ENCODE data around the gene RAD54L2. TPM values are rescaled to one million over a fixed set of nuclear protein-coding genes. Genes with fewer than 3 reads are reported as not detected.
"Not testable (repeated sequence)": the region's sequence is repeated elsewhere in the genome, so short reads cannot be mapped to it uniquely, and the experiment has no call there.

RAD54L2 gene
- total and polyA plus RNA-seq, 5 experiments from 2014 or later, result 14.1 to 43.4 (median 15.6) TPM

DNA sequence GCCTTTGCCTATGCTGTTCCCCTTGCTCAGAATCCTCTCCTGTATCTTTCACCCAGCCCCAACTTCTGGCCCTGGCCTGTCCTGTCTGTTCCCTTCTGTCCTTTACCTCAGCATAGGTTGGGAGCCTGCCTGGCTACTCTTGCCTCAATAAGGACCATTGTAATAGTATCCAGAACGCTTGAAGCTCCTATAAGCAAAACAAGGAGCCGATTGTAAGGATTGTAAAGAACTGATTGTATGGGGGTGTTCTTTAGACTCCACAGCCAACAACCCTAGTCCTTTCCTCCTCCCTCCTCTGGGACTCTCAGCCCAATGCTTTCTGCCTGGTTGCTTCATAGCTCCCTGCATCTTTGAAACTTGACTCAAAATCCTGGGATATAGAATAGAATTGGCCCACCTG, 18.7 kb upstream of the RAD54L2 start:
- Mint-ChIP-seq H3K27me3 (no peaks in the 10 kb centered on the region), H3K27ac (peak overlapping the region in 2 of 10 donors; percentile 4 to 11), H3K9me3 (no peaks in the 10 kb centered on the region), H3K4me3 (no peak overlapping the region), H3K36me3 (no peaks in the 10 kb centered on the region), H3K4me1 (peaks cover 3 to 7% (median 5%) of the 10 kb centered on the region in 4 donors)
- POLR2A ChIA-PET, result no interaction called here
- DNase-seq (no peak), ATAC-seq (no peak)

DNA sequence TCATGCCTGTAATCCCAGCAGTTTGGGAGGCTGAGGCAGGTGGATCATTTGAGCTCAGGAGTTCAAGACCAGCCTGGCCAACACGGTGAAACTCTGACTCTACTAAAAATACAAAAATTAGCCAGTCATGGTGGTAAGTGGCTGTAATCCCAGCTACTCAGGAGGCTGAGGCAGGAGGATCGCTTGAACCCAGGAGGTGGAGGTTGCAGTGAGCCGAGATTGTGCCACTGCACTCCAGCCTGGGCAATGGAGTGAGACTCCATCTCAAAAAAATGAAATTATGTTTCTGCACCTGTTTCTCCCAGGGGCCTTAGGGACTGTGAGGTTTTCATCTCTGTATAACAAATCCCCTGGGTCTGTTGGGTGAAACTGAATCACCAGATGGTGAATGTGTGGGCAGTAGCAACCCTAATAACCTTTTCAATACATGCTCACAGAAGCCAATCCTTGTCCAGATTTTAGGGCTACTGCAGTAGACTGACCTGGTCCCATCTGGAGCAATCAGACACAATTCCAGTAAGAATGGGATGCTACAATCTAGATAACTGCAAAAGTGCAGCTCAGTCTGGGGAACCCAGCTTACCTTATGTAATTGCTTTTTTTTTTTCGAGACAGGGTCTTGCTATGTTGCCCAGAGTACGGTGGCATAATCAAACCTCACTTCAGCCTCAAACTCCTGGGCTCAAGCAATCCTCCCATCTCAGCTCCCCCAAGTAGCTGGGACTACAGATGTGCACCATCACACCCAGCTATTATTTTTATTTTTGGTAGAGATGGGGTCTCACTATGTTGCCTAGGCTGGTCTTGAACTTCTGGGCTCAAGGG, 17.4 kb upstream of the RAD54L2 start:
- DNase-seq, H3K9me3 Mint-ChIP-seq, H3K4me1 Mint-ChIP-seq, H3K27me3 Mint-ChIP-seq, H3K4me3 Mint-ChIP-seq, H3K36me3 Mint-ChIP-seq, POLR2A ChIA-PET, ATAC-seq: not testable (repeated sequence)
- peak overlapping the region in 1 of 10 donors; percentile 21 for H3K27ac Mint-ChIP-seq

DNA sequence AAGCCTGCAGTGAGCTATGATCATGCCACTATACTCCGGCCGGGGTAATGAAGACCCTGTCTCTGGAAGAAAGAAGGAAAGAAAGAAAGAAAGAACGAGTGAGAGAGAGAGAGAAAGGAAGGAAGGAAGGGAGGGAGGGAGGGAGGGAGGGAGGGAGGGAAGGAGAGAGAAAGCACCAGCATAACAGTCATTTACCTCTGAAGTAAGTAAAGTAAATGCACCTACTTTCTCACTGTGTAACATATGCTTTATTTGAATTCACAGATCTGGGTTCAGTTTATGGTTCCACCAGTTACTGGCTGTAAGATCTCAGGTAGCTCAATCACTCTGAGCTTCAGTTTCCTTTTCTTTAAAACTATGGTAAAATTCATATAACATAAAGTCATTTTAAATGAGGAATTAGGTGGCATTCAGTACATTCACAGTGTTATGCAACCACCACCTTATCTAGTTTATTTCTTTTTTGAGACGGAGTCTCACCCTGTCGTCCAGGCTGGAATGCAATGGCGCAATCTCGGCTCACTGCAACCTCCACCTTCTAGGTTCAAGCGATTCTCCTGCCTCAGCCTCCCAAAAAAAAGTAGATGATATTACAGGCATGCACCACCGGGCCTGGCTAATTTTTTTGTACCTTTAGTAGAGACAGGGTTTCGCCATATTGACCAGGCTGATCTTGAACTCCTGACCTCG, 16.1 kb upstream of the RAD54L2 start:
- Mint-ChIP-seq H3K36me3 (no peaks in the 10 kb centered on the region), H3K27ac (peak overlapping the region in 3 of 10 donors; percentile 8 to 74 (median 56)), H3K27me3 (no peaks in the 10 kb centered on the region), H3K4me3 (no peak overlapping the region), H3K4me1 (peaks cover 3 to 7% (median 5%) of the 10 kb centered on the region in 4 donors), H3K9me3 (no peaks in the 10 kb centered on the region)
- ATAC-seq (no peak), DNase-seq (no peak)
- POLR2A ChIA-PET, result no interaction called here

DNA sequence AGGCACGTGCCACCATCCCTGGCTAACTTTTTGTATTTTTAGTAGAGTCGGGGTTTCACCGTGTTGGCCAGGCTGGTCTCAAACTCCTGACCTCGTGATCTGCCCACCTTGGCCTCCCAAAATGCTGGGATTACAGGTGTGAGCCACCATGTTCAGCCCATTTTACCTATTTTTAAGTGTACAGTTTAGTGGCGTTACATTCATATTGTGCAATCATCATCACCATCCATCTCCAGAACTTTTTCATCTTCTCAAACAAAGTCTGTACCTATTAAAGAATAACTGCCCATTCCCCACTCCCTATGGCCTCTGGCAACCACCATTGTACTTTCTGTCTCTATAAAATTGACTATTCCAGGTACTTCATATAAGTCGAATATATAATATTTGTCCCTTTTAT, 13.6 kb upstream of the RAD54L2 start:
- POLR2A ChIA-PET, result not testable (repeated sequence)

DNA sequence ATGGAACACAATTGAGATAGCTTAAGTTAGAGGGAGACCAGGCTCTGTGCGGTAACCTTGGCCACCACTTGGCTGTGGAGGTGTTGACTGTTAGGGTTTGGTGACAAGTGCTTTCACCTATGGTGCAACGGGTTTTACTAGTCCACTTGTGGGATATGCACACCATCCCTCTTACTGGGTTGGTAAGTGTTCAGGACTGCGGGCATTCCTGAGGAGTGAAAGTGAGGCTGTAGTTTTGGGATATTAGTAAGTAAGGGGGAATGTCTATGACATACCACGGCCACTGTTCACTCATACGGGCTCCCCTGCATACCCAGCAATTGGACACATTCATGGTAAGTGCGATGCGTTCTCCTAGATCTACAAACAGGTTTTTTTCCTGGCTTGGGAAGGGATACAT, 8.0 kb upstream of the RAD54L2 start:
- POLR2A ChIA-PET, result no interaction called here
- no peak for ATAC-seq
- Mint-ChIP-seq H3K4me3 (no peak overlapping the region), H3K36me3 (no peaks in the 10 kb centered on the region), H3K27me3 (peaks cover 0 to 23% (median 5%) of the 10 kb centered on the region in 5 donors), H3K9me3 (no peaks in the 10 kb centered on the region), H3K4me1 (no peaks in the 10 kb centered on the region), H3K27ac (no peak overlapping the region)
- DNase-seq, result no peak

More for the DNA sequence above, 13.6 kb upstream of the RAD54L2 start:
- not testable (repeated sequence) for H3K27me3 Mint-ChIP-seq, H3K36me3 Mint-ChIP-seq, H3K4me1 Mint-ChIP-seq, DNase-seq, ATAC-seq, H3K4me3 Mint-ChIP-seq, H3K27ac Mint-ChIP-seq, H3K9me3 Mint-ChIP-seq

DNA sequence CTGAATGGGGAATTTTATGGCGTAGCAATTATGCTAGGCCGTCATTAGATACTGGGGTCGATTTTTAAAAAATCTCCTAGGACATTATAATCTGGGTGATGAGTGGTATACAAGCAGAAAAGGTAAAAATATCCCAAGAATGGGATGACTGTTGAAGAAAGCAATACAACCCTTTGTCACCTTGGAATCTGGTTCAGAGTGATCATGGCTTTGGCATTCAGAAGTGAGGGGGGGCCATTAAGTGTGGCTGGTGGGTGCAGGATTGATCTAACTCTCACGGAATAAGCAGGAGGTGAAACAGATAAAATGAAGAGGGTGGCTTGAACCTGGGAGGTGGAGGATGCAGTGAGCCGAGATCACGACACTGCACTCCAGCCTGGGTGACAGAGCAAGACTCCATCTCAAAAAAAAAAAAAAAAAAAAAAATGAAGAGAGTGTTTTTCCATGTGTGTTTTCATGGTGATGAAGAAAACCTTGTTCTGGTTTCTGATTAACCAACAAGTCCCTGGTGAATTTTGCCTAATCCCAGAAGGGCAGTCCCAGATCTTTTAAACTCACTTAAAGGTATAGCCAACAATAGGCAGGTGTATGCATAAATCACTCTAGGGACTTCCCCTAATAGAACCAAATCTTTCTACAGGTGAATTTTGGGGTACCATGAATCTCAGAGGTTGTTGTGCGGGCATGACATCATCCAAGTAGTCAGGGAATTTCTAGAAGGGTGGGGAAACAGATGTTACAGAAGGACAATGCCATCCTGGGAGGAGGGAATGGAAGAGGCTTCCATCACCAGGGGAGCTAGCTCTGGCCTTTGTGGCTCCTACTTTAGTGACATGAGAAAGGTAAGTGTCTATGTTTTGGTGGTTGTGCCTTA, 3.1 kb upstream of the RAD54L2 start:
- Mint-ChIP-seq H3K27me3 (peaks cover 0 to 16% (median 4%) of the 10 kb centered on the region in 5 donors), H3K4me1 (peaks cover 11 to 34% (median 29%) of the 10 kb centered on the region in 4 donors), H3K4me3 (peak overlapping the region in 1 of 10 donors; percentile 33), H3K9me3 (no peaks in the 10 kb centered on the region), H3K36me3 (no peaks in the 10 kb centered on the region), H3K27ac (peak overlapping the region in 1 of 10 donors; percentile 52)
- no peak for ATAC-seq
- POLR2A ChIA-PET, result interaction anchor here (0.6 kb wide), 1 partner anchor 855 kb away, joined by 9 read pairs; no protein-coding TSS in a partner anchor
- DNase-seq, result no peak

DNA sequence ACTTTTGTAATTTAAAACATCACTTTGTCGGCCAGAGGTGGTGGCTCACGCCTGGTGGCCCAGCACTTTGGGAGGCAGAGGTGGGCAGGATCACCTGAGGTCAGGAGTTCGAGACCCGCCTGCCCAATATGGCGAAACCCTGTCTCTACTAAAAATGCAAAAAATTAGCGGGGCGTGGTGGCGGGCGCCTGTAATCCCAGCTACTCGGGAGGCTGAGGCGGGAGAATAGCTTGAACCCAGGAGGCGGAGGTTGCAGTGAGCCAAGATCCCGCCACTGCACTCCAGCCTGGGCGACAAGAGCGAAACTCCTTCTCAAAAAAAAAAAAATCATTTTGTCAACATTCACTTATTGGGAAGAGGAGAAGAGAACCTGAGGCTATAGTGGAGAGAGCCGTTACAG, 888 bp upstream of the RAD54L2 start:
- not testable (repeated sequence) for DNase-seq, H3K36me3 Mint-ChIP-seq, H3K9me3 Mint-ChIP-seq, ATAC-seq, H3K27me3 Mint-ChIP-seq
- Mint-ChIP-seq H3K4me3 (peak overlapping the region; percentile 75 to 96 (median 94)), H3K27ac (peak overlapping the region; percentile 29 to 98 (median 94)), H3K4me1 (peaks cover 11 to 50% (median 40%) of the 10 kb centered on the region in 4 donors)
- POLR2A ChIA-PET, result interaction anchor here (0.6 to 1.7 kb wide), 4 partner anchors 22 to 144 kb away, joined by 4 to 9 read pairs (median 4); partner anchors contain the start of gene DCAF1

DNA sequence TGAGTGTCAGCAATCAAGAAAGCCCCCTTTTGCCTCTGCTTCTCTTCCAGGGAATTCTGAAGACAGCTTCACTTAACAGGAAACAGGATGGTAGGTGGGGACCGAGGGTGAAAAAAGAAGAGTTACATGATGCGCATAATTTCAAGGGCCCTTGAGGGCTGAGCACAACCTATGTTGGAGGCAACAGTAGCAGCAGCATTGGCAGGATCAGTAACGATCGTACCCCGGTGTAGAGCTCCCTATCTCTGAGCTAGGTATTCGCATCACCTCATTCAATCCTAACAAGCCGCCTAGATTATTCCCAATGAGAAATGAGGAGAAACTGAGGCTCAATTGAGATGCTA, 432 bp upstream of the RAD54L2 start:
- Mint-ChIP-seq H3K4me3 (peak overlapping the region; percentile 75 to 96 (median 94)), H3K36me3 (peaks cover 0 to 10% (median 0%) of the 10 kb centered on the region in 3 donors), H3K27me3 (no peaks in the 10 kb centered on the region), H3K27ac (peak overlapping the region; percentile 79 to 98 (median 95)), H3K9me3 (no peaks in the 10 kb centered on the region), H3K4me1 (peaks cover 11 to 51% (median 40%) of the 10 kb centered on the region in 4 donors)
- DNase-seq (no peak), ATAC-seq (peak; percentile 29 to 37)
- POLR2A ChIA-PET, result interaction anchor here (0.6 to 1.7 kb wide), 6 partner anchors 9 to 144 kb away, joined by 3 to 9 read pairs (median 4); partner anchors contain the start of gene DCAF1

DNA sequence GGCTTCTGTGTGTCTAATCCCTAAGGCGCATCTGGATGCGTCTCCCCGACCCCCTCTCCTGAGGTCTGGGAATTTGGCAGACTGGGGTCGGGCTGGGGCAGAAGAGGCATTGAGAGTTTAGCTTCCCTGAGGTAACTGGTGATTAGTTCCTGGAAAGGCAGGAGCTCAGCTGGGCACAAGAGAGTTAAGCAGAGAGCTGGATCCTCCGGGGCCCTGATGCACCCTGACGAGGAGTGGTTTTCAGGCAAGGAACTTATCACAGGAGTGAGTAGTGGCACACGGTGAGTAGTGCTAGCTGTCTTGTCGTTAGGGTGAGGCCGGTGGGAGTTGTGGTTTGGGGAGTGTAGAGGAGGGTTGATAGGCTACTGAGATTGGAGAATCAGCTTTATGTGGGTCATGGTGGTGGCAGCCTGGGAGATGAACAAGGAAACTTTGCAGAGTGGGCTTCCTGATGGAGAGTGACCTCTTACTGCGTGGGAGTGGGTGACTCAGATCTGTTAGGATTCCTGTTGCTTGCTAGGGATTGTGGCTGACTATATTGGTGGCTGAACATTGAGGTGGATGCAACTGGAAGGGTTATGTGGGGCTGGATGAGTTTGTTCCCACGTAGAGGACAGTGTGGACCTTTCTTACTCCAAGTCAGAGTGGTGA, 897 bp downstream of the RAD54L2 start:
- Mint-ChIP-seq H3K4me3 (peak overlapping the region; percentile 75 to 95 (median 87)), H3K4me1 (peaks cover 11 to 54% (median 46%) of the 10 kb centered on the region in 4 donors), H3K9me3 (no peaks in the 10 kb centered on the region), H3K36me3 (peaks cover 0 to 22% (median 0%) of the 10 kb centered on the region in 3 donors), H3K27ac (peak overlapping the region; percentile 69 to 95 (median 91)), H3K27me3 (no peaks in the 10 kb centered on the region)
- POLR2A ChIA-PET, result interaction anchor here (0.9 to 1.7 kb wide), 5 partner anchors 8 to 147 kb away, joined by 3 to 9 read pairs (median 3); partner anchors contain the start of gene DCAF1
- ATAC-seq, result peak; percentile 32 to 44
- peak in 6 of 10 donors; percentile 1 to 17 (median 8) for DNase-seq

DNA sequence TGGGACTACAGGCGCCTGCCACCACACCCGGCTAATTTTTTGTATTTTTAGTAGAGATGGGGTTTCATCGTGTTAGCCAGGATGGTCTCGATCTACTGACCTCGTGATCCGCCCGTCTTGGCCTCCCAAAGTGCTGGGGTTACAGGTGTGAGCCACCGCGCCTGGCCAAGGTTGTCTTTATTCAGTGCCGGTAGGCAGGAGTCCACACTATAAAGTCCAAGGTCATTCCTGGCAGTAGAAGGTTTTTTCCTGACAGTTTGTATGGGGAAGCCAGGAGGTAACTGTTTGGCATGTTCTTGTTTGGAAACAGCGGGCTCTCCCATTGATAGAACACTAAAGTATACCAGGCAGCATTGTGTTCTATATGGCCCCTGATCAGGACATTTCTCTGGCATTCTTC, 4.1 kb downstream of the RAD54L2 start:
- H3K4me3 Mint-ChIP-seq, H3K27ac Mint-ChIP-seq, ATAC-seq, H3K27me3 Mint-ChIP-seq, H3K9me3 Mint-ChIP-seq, POLR2A ChIA-PET, DNase-seq: not testable (repeated sequence)
- Mint-ChIP-seq H3K4me1 (peaks cover 11 to 43% (median 39%) of the 10 kb centered on the region in 4 donors), H3K36me3 (peaks cover 0 to 38% (median 0%) of the 10 kb centered on the region in 3 donors)

DNA sequence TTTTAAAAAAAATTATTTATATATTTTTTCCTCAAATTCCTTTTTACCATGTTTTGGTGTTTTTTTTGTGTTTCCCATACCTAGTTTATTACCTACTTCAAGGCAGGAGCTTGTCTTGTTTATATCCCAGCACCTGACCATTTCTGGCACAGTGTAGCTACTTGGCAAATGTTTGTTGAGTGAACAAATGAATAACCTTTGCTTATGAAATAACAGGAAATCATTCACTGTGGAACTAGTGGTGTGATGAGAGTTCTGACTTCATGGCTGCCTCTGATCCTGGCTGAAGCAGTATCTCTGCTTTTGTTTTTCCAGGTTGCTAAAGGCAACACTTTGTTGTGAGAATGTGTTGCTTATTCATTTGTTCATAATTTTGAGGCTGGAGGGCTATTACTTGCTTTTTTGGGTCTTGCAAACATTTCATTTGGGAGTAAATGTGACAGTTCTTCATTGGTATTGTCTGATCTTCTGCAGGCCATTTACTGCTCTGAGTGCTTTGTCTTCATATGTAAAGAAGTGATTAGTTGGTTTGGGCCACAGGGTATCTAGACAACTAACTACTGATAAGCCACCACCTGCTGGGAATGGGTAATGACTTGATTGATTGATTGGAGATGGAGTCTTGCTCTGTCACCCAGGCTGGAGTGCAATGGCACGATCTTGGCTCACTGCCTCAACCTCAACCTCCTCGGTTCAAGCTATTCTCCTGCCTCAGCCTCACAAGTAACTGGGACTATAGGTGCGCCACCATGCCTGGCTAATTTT, 5.7 kb downstream of the RAD54L2 start:
- POLR2A ChIA-PET, result no interaction called here
- no peak overlapping the region for H3K4me3 Mint-ChIP-seq
- peaks cover 0 to 51% (median 0%) of the 10 kb centered on the region in 3 donors for H3K36me3 Mint-ChIP-seq
- peaks cover 10 to 33% (median 29%) of the 10 kb centered on the region in 4 donors for H3K4me1 Mint-ChIP-seq
- DNase-seq, result no peak
- H3K27me3 Mint-ChIP-seq, result no peaks in the 10 kb centered on the region
- no peaks in the 10 kb centered on the region for H3K9me3 Mint-ChIP-seq
- peak overlapping the region in 1 of 10 donors; percentile 26 for H3K27ac Mint-ChIP-seq
- no peak for ATAC-seq

Data from naive thymus-derived CD8-positive, alpha-beta T cell (primary cell).